Measurements from ENCODE around the gene SUCLA2. TPM values are rescaled to one million over a fixed set of nuclear protein-coding genes. Genes with fewer than 3 reads are reported as not detected.

SUCLA2 gene
- total and polyA plus RNA-seq, 9 of the 15 experiments (the other 6 are each of a cell fraction or from before 2014, with no cell fraction given), result 23.3 to 52.9 (median 35.8) TPM

- TF ChIP-seq ARID3B (CRISPR knock-in tag; IDR thresholded peaks at IDR 0.05; ENCODE audit: borderline replicate concordance), result no peak
- no peak for TF ChIP-seq ZNF512 (tag; IDR thresholded peaks at IDR 0.05)
- no peak for TF ChIP-seq YBX1 (IDR thresholded peaks at IDR 0.05)
- TF ChIP-seq SNRNP70 (optimal IDR thresholded peaks at IDR 0.05; ENCODE audit: low read depth, low read length), result no peak
- peak; percentile 92 to 94 for TF ChIP-seq NRF1 (conservative IDR thresholded peaks at IDR 0.05 in 1 of 2, IDR thresholded peaks at IDR 0.05 in 1 of 2)
- peak; percentile 78; the same call in 1 of the 2 replicates for TF ChIP-seq E2F1 (CRISPR knock-in tag; IDR thresholded peaks at IDR 0.05)
- no peak for TF ChIP-seq PTBP1 (IDR thresholded peaks at IDR 0.05; ENCODE audit: low read depth, low read length)
- TF ChIP-seq FUS (optimal IDR thresholded peaks at IDR 0.05; ENCODE audit: low read depth, low read length), result no peak
- no peak for TF ChIP-seq SNAPC5 (CRISPR knock-in tag; IDR thresholded peaks at IDR 0.05)
- no peak for TF ChIP-seq DPF2 (IDR thresholded peaks at IDR 0.05)
- TF ChIP-seq CHD1 (IDR thresholded peaks at IDR 0.05; ENCODE audit: low read length), result no peak
- TF ChIP-seq ZBTB8A (IDR thresholded peaks at IDR 0.05; ENCODE audit: partially characterized antibody), result no peak
- no peak for TF ChIP-seq ADNP (tag; IDR thresholded peaks at IDR 0.05)
- TF ChIP-seq MYBL2 (IDR thresholded peaks at IDR 0.05; ENCODE audit: low read depth), result no peak; the same call in 1 of the 2 replicates
- TF ChIP-seq MYBL2 (CRISPR knock-in tag; IDR thresholded peaks at IDR 0.05; ENCODE audit: borderline replicate concordance), result no peak
- TF ChIP-seq MEIS2 (IDR thresholded peaks at IDR 0.05; ENCODE audit: partially characterized antibody), result no peak
- TF ChIP-seq MYC (IDR thresholded peaks at IDR 0.05; ENCODE audit: low read depth, low read length), result peak; percentile 81
- TF ChIP-seq MYC (CRISPR knock-in tag; IDR thresholded peaks at IDR 0.05; ENCODE audit: borderline replicate concordance, low read depth), result no peak; the same call in 1 of the 2 replicates
- no peak for TF ChIP-seq TCF15 (CRISPR knock-in tag; IDR thresholded peaks at IDR 0.05)
- TF ChIP-seq SLC30A9 (CRISPR knock-in tag; IDR thresholded peaks at IDR 0.05), result no peak
- no peak for TF ChIP-seq SRSF1 (IDR thresholded peaks at IDR 0.05; ENCODE audit: low read depth, low read length)
- no peak for TF ChIP-seq MEF2D (tag; conservative IDR thresholded peaks at IDR 0.05; ENCODE audit: low read depth)
- no peak for TF ChIP-seq SMAD3 (CRISPR knock-in tag; conservative IDR thresholded peaks at IDR 0.05)
- TF ChIP-seq SAP30 (IDR thresholded peaks at IDR 0.05; ENCODE audit: borderline replicate concordance, insufficient read depth, low read depth, low read length, poor library complexity, severe bottlenecking), result peak; percentile 97
Observed at GRCh38 chr13:48037346-48038173, 36.5 kb upstream of the SUCLA2 start, which contains the start of gene NUDT15 (continued).

Measured in K562 (cell line).